GM23248 (cell line): Measurements from ENCODE around the gene GLIS2.

ENCODE experiments used
- EZH2 ChIP-seq: fragments of 200-600 bp; sonication (generic); IDR thresholded peaks from 2 replicates; pipeline ENCODE4 v1.6.1; 2018; ENCODE audit warnings: antibody characterized with exemption, mild to moderate bottlenecking; ENCODE audit not compliant: insufficient read depth, poor library complexity, severe bottlenecking
- EZH2phosphoT487 ChIP-seq: fragments of 200-600 bp; sonication (generic); IDR thresholded peaks from 2 replicates; pipeline ENCODE4 v1.6.1; 2018; ENCODE audit warnings: antibody characterized with exemption, moderate library complexity, mild to moderate bottlenecking, low read depth; ENCODE audit not compliant: insufficient read depth

GRCh38 chr16:4370151-4370550 lies 54.3 kb downstream of the GLIS2 start:
- TF ChIP-seq EZH2 (no peak), EZH2phosphoT487 (no peak)
